Measurements from ENCODE around the gene FBXO7. TPM values are rescaled to one million over a fixed set of nuclear protein-coding genes. Genes with fewer than 3 reads are reported as not detected.

Gene FBXO7
- total and polyA plus RNA-seq, 2 of the 4 experiments (the other 2 are of a cell fraction) = 71.5 TPM

GRCh38 chr22:32499666-32500065, 25.1 kb downstream of the FBXO7 start:
- Histone ChIP-seq H4K91ac (ENCODE audit: insufficient read depth, low read depth, low read length) (no peak overlapping the region), H2BK120ac (ENCODE audit: low read depth, low read length) (no peak overlapping the region), H2BK20ac (ENCODE audit: low read depth, low read length) (no peak overlapping the region), H2AK5ac (ENCODE audit: low read depth, low read length) (no peak overlapping the region), H3K23ac (ENCODE audit: low read depth, low read length) (no peak overlapping the region), H3K9me1 (ENCODE audit: insufficient read depth, low read length) (no peaks in the 10 kb centered on the region; the same call in 1 of the 2 replicates), H3K9ac (ENCODE audit: low read depth, low read length) (no peak overlapping the region), H3K4ac (ENCODE audit: low read depth, low read length) (no peak overlapping the region), H3K9me3 (ENCODE audit: control insufficient read depth, insufficient read depth, low read length) (no peaks in the 10 kb centered on the region), H3K27me3 (ENCODE audit: control insufficient read depth, insufficient read depth, low read length) (no peaks in the 10 kb centered on the region), H3K18ac (ENCODE audit: low read depth, low read length) (no peak overlapping the region), H3K56ac (ENCODE audit: extremely low read depth, insufficient read depth, low read length) (no peak overlapping the region), H2AFZ (replicated peaks; ENCODE audit: low read length, poor library complexity) (no peak overlapping the region), H2AK9ac (replicated peaks; ENCODE audit: low read depth, low read length, poor library complexity) (no peak overlapping the region), H3K4me3 (ENCODE audit: insufficient read depth, low read depth, low read length) (no peak overlapping the region), H2BK5ac (ENCODE audit: low read depth, low read length, poor library complexity, severe bottlenecking) (no peak overlapping the region), H3K79me1 (ENCODE audit: low read depth in 1 of 2, low read length in 2 of 2) (peaks cover 3% of the 10 kb centered on the region in 2 experiments; a peak in 1 of 4 replicates), H3K27ac (ENCODE audit: insufficient read depth, low read length) (no peak overlapping the region), H3K4me1 (ENCODE audit: control insufficient read depth, insufficient read depth, low read length) (no peaks in the 10 kb centered on the region), H3K4me2 (ENCODE audit: low read depth, low read length) (no peak overlapping the region), H2BK15ac (ENCODE audit: low read depth, low read length) (no peak overlapping the region), H3K36me3 (ENCODE audit: control insufficient read depth, insufficient read depth, low read length) (peaks cover 23% of the 10 kb centered on the region), H4K20me1 (ENCODE audit: insufficient read depth, low read length) (no peaks in the 10 kb centered on the region), H4K5ac (ENCODE audit: low read depth, low read length) (no peak overlapping the region), H4K8ac (ENCODE audit: low read depth in 2 of 2, low read length in 2 of 2) (no peak overlapping the region), H3K14ac (replicated peaks; ENCODE audit: low read depth, low read length) (no peak overlapping the region)
- no CpG with 5 or more reads among the region's 3 CpGs for WGBS, 2 experiments (ENCODE audit: extremely low coverage in 2 of 2, insufficient read length in 1 of 2)
- no TSS peak for BruUV-seq (replicated peaks)
- CTCF ChIA-PET = no interaction called here
- POLR2A ChIA-PET (ENCODE audit: unreplicated experiment) = no interaction called here
- dilution Hi-C loops (cut with HindIII; ENCODE audit: low sequenced_read_pairs, unreplicated experiment) (no loop called here), intact Hi-C loops (cut with micrococcal nuclease) (no loop called here), in situ Hi-C loops (cut with MboI; ENCODE audit: low sequenced_read_pairs) (no loop called here)
- DNase-seq = no peak
- ATAC-seq (ENCODE audit: low read depth) = no peak
- TF ChIP-seq NFE2L2 (IDR thresholded peaks at IDR 0.05; ENCODE audit: low read depth, low read length) = no peak
- TF ChIP-seq CTCF (conservative IDR thresholded peaks at IDR 0.05; ENCODE audit: low read depth, low read length) = no peak
- TF ChIP-seq, protein P1, sequence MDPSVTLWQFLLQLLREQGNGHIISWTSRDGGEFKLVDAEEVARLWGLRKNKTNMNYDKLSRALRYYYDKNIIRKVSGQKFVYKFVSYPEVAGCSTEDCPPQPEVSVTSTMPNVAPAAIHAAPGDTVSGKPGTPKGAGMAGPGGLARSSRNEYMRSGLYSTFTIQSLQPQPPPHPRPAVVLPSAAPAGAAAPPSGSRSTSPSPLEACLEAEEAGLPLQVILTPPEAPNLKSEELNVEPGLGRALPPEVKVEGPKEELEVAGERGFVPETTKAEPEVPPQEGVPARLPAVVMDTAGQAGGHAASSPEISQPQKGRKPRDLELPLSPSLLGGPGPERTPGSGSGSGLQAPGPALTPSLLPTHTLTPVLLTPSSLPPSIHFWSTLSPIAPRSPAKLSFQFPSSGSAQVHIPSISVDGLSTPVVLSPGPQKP (IDR thresholded peaks at IDR 0.05; ENCODE audit: borderline replicate concordance, low read depth, low read length) = no peak
- TF ChIP-seq MAZ (IDR thresholded peaks at IDR 0.05; ENCODE audit: borderline replicate concordance, low read depth, low read length) = no peak
- no peak for TF ChIP-seq CHD1 (IDR thresholded peaks at IDR 0.05; ENCODE audit: low read depth, low read length)
- no peak for TF ChIP-seq RAD21 (IDR thresholded peaks at IDR 0.05; ENCODE audit: low read length)
- TF ChIP-seq BHLHE40 (IDR thresholded peaks at IDR 0.05; ENCODE audit: low read depth, low read length) = no peak
- TF ChIP-seq SMC3 (IDR thresholded peaks at IDR 0.05; ENCODE audit: low read depth, low read length) = no peak
- TF ChIP-seq MXI1 (IDR thresholded peaks at IDR 0.05; ENCODE audit: borderline replicate concordance, low read depth, low read length) = no peak
- no peak for TF ChIP-seq RFX5 (IDR thresholded peaks at IDR 0.05; ENCODE audit: low read depth, low read length)
